Activated naive CD4-positive, alpha-beta T cell treated with anti-CD3 and anti-CD28 coated beads, Interleukin-2, amount 10 ng/mL, durations not matched to agents 7 days and 5 days (primary cell): ENCODE data around the gene TLR1.

Experiments
- CTCF ChIA-PET: fragments of 350-600 bp; sonication (Branson Sonifier 250); formaldehyde crosslinking; loops from one replicate; lab custom pipeline; 2021; ENCODE audit warnings: antibody characterized with exemption; lab: Charles Lee
- DNase-seq: peaks from one replicate; pipeline ENCODE4 v3.0.0-alpha.2; 2020
- H3K27ac Mint-ChIP-seq: one replicate; pipeline ENCODE4 v1.8.0; 2021; ENCODE audit warnings: mild to moderate bottlenecking, moderate library complexity, mixed read lengths
- H3K27me3 Mint-ChIP-seq: one replicate; pipeline ENCODE4 v1.8.0; 2021; ENCODE audit warnings: mild to moderate bottlenecking, mixed read lengths
- H3K36me3 Mint-ChIP-seq: one replicate; pipeline ENCODE4 v1.8.0; 2021; ENCODE audit warnings: mixed read lengths
- H3K4me1 Mint-ChIP-seq: one replicate; pipeline ENCODE4 v1.8.0; 2021; ENCODE audit warnings: mixed read lengths
- H3K4me3 Mint-ChIP-seq: one replicate; pipeline ENCODE4 v1.8.0; 2021; ENCODE audit warnings: mild to moderate bottlenecking, moderate library complexity, mixed read lengths
- H3K9me3 Mint-ChIP-seq: one replicate; pipeline ENCODE4 v1.8.0; 2021; ENCODE audit warnings: mixed read lengths

Gene TLR1

DNA sequence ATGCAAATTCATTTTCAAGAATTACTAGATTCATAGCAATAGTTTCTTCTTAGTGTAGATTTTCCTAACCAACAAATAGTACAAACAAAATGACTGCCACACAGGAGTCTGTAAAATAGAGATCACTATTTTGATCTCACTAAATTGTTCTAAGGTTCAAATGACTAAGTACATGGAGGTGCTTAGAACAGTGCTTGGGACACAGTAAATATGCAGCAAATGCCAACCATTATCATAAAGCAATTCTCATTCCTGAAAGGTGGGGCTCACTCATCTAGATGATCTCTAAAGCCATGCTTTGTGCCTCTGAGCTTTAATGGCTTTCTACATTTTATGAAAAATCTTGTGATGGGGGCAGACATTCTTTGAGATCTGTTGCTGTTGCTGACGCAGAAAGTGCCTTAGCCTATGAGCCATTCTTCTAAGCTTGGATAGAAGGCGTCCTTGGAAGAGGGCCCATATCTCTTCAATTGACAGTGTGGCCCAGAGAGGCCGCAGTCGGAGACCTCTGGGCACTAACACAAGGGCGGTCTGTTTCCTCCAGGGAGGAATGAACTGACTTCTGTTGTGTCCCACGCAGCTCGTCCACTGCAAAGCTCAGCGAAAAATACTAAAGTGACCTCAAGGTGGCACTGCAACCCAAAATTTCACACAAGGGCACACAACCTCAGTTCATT, 45.3 kb downstream of the TLR1 start:
- no peak overlapping the region for H3K27ac Mint-ChIP-seq
- CTCF ChIA-PET, result interaction anchor here (0.6 to 9.5 kb wide), 35 partner anchors 10 to 691 kb away, joined by 3 to 121 read pairs (median 5); partner anchors contain the start of genes FAM114A1, TLR1, TLR10 and TLR6

GRCh38 chr4:38757945-38758600, 46.5 kb downstream of the TLR1 start:
- Mint-ChIP-seq H3K27ac (no peak overlapping the region), H3K27me3 (no peaks in the 10 kb centered on the region), H3K4me1 (peaks cover 46% of the 10 kb centered on the region), H3K4me3 (no peak overlapping the region), H3K9me3 (peaks cover 3% of the 10 kb centered on the region), H3K36me3 (peaks cover 8% of the 10 kb centered on the region)
- CTCF ChIA-PET, result interaction anchor here (0.6 to 9.5 kb wide), 18 partner anchors 13 to 424 kb away, joined by 3 to 121 read pairs (median 4); partner anchors contain the start of genes TLR1, TLR10 and TLR6
- peak; percentile 40 for DNase-seq

More for the DNA sequence above, 45.3 kb downstream of the TLR1 start:
- peaks cover 8% of the 10 kb centered on the region for H3K36me3 Mint-ChIP-seq
- peak; percentile 76 for DNase-seq
- no peaks in the 10 kb centered on the region for H3K27me3 Mint-ChIP-seq
- peaks cover 51% of the 10 kb centered on the region for H3K4me1 Mint-ChIP-seq
- H3K9me3 Mint-ChIP-seq, result peaks cover 5% of the 10 kb centered on the region
- no peak overlapping the region for H3K4me3 Mint-ChIP-seq

DNA sequence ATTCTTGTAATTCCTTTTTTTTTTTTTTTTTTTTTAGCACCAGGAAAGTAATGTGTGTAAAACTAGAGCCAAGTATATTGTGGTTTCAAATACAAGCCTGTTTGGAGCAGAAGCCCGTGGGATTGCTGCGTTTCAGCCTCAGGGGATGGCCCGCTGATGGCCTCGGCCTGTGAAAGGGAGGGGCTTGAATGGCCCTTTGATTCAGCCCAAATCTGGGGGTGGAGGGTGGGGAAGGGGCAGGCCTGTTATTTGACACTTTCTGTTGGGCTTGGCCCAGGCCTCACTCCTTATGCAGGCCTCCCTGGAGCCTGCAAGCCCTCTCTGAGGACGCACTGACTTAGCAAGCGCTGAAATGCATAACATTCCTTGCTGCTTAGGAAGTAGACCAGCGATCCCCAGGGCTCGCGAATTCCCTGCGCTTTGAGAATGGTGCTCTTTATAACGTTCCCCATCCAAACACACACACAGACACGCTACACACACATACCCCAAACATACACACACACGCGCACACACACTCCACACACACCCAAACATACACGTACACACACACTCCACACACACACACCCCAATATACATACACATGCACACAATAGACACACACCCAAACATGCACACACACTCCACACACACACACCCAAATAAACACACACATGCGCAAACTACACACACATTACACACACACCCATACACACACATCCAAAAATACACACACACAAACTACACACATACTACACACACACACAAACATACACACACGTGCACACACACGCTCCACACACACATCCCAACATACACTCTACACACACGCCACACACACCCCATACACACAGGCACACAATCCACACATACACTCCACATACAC, 51.4 kb downstream of the TLR1 start:
- no peaks in the 10 kb centered on the region for H3K27me3 Mint-ChIP-seq
- H3K4me3 Mint-ChIP-seq, result no peak overlapping the region
- peaks cover 8% of the 10 kb centered on the region for H3K36me3 Mint-ChIP-seq
- peak; percentile 26 for DNase-seq
- CTCF ChIA-PET, result no interaction called here
- H3K9me3 Mint-ChIP-seq, result peaks cover 6% of the 10 kb centered on the region
- H3K4me1 Mint-ChIP-seq, result peaks cover 7% of the 10 kb centered on the region
- no peak overlapping the region for H3K27ac Mint-ChIP-seq

DNA sequence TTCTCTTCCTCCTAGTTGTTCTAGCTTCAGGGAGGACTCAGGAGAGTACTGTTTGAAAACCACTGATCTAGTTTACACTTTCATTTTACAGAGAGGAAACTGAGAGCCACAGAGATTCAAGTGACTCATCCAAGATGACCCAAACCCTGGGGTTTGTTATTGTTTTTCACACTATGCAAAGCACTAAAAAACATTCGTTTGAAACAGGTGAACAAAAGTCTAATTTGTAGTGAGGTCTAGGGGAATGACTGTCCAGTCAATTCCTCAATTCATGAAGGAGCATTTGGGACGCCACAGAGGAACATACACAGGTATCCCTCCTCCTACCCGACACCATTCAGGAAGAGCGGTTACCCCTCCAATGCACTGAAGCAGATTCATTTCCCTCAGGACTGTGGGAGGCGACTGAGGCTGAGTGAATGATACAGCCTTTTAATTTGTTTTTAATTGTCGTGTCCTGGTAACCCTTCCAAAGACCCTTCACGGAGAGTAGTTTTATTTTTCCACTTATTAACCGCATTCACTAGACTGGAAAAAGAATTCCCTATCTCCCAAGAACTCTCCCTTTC, 52.1 kb downstream of the TLR1 start:
- Mint-ChIP-seq H3K36me3 (peaks cover 10% of the 10 kb centered on the region), H3K9me3 (peaks cover 8% of the 10 kb centered on the region), H3K4me1 (no peaks in the 10 kb centered on the region), H3K4me3 (no peak overlapping the region), H3K27ac (no peak overlapping the region), H3K27me3 (no peaks in the 10 kb centered on the region)
- CTCF ChIA-PET, result no interaction called here
- DNase-seq, result no peak

DNA sequence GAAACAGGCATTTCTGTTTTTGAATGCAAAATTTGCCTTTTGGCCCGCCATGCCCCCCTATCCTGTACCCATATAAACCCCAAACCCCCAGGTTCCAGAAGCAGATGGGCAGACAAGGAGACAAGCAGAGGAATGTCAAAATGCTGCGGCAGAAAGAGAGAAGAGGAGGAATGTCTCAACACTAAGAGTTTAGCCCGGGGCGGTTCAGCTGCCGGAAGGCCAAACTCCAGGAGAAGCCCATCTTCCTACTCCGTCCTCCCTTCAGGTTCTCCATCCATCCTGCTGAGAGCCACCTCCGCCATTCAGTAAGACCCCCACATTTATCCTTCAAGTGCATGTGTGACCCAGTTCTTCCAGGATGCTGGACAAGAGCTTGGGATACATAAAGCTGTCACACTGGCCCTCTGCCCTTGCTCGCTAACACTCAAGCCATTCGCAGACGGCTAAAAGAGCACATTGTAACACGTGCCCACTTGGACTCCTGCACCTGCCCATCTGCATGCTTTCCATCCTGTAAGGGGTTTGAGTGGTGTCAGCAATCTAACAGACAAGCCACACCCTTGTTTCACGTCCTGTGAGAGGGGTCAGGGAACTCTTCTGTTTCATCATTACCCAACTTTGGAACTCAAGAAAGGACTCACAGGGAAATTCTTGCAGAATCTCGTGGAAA, 53.1 kb downstream of the TLR1 start:
- Mint-ChIP-seq H3K4me3 (no peak overlapping the region), H3K4me1 (no peaks in the 10 kb centered on the region), H3K27ac (no peak overlapping the region), H3K27me3 (no peaks in the 10 kb centered on the region), H3K36me3 (peaks cover 17% of the 10 kb centered on the region), H3K9me3 (peaks cover 16% of the 10 kb centered on the region)
- CTCF ChIA-PET, result interaction anchor here (2.4 kb wide), 1 partner anchor 52 kb away, joined by 5 read pairs; no protein-coding TSS in a partner anchor
- DNase-seq, result no peak

DNA sequence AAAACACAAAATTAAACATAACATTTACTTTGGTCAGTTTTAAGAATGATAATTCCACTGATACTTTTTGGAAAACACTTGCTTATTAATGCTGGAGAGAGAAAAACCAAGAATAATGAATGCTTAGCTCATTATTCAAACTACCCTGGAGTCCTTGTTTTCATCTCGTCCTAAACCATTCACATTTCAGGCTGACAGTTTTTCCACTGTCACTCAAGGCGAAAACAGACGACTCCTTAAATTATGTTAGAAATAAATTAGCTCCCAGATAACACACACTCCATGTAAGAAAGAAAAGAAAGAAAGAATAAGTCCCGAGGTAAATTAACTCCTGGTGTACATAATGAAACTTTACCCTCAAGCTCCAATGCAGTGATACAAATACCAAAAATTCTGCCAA, 55.3 kb downstream of the TLR1 start:
- CTCF ChIA-PET, result interaction anchor here (1.0 to 2.4 kb wide), 2 partner anchors 10 to 54 kb away, joined by 4 to 5 read pairs; no protein-coding TSS in a partner anchor
- peaks cover 17% of the 10 kb centered on the region for H3K36me3 Mint-ChIP-seq
- peaks cover 16% of the 10 kb centered on the region for H3K9me3 Mint-ChIP-seq
- DNase-seq, result no peak
- no peaks in the 10 kb centered on the region for H3K4me1 Mint-ChIP-seq
- H3K27ac Mint-ChIP-seq, result no peak overlapping the region
- no peaks in the 10 kb centered on the region for H3K27me3 Mint-ChIP-seq
- no peak overlapping the region for H3K4me3 Mint-ChIP-seq

DNA sequence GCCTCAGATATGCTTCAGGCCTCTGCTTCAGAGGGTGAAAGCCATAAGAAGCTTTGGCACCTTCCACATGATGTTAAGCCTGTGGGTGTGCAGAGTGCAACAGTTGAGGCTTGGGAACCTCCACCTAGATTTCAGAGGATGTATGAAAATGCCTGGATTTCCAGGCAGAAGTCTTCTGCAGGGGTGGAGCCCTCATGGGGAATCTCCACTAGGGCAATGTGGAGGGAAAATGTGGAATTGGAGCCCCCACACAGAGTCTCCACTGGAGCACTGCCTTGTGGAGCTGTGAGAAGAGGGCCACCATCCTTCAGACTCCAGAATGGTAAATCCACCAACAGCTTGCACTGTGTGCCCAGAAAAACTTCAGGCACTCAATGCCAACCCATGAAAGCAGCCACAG, 57.0 kb downstream of the TLR1 start:
- Mint-ChIP-seq H3K9me3 (peaks cover 16% of the 10 kb centered on the region), H3K27me3 (peaks cover 3% of the 10 kb centered on the region), H3K36me3 (peaks cover 17% of the 10 kb centered on the region), H3K4me1 (peaks cover 16% of the 10 kb centered on the region), H3K27ac (no peak overlapping the region), H3K4me3 (no peak overlapping the region)
- CTCF ChIA-PET, result no interaction called here
- DNase-seq, result no peak
